SKM-1 (cell line): ENCODE measurements around the gene PODXL2.

Experiments used
- DNase-seq: peaks from one replicate; lab custom pipeline; 2025; ENCODE audit not compliant: unreplicated experiment; lab: John Stamatoyannopoulos, UW

The PODXL2 gene, protein sequence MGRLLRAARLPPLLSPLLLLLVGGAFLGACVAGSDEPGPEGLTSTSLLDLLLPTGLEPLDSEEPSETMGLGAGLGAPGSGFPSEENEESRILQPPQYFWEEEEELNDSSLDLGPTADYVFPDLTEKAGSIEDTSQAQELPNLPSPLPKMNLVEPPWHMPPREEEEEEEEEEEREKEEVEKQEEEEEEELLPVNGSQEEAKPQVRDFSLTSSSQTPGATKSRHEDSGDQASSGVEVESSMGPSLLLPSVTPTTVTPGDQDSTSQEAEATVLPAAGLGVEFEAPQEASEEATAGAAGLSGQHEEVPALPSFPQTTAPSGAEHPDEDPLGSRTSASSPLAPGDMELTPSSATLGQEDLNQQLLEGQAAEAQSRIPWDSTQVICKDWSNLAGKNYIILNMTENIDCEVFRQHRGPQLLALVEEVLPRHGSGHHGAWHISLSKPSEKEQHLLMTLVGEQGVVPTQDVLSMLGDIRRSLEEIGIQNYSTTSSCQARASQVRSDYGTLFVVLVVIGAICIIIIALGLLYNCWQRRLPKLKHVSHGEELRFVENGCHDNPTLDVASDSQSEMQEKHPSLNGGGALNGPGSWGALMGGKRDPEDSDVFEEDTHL

DNA sequence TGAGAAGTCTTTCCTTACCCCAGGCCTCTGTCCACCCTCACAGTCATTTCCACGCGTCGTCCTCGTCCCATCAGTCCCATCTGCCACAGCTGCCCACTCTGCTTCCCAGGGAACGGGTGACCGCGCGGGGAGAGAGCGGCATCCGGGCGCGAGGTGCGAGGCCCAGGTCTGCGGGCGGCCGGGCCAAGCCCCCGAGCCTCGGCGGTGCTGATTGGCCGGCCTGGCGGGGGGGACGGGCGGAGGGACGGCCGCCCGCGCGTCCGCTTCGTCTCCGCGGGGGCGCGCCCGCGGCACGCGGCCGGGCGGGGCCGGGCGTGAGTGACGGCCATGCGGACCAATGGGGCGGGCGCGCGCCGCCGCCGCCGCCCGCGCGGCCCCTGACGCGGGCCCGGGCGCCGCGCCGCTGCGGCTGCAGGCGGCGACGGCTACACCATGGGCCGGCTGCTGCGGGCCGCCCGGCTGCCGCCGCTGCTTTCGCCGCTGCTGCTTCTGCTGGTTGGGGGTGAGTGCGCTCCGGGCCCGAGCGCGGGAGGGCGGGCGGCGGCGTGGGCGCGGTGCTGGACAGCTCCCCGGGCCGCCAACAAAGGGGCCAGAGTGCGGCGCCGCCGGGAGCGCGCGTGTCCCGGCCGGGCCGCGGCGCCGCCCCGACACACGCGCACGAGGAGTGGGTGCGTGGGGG lies at the start of gene PODXL2:
TSS of gene PODXL2 (plus strand) at position 398 of the 679 bp plus-strand sequence. CDS start at position 433, 35 bp downstream.
- no peak for DNase-seq

DNA sequence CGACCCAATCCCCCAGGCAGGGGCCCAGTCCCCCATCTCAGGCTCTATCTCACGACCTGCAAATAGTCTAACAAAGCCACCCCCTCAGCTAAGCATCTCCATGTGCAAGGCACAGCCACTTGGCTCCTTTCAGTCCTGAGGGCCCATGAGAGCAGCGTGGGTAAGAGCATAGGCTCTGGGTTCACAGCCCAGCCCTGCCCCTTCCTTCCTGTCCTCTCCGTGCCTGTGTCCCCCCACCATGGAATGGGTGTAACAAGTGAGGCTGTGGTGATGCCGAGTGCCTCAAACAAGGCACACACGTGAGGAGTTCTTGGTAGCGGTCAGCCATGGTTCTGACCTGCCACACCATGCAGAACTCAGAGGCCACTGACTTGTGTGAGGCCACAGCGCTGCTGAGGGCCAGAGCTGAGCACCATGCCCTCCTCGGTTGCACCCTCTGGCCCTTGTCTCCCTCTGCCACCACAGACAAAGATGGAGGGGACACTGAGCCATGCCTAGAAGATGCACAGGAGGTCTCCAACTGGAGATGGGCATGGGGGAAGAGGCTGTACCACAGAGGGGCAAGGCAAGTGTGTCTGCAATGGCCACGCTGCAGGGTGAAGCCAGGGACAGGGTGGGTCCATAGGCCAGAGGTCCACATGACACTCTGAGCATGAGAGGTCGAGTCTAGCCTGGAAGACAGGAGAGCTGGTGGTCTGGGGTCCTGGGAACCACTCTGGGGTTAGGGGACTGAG lies 48.5 kb upstream of the PODXL2 start:
- DNase-seq, result no peak

DNA sequence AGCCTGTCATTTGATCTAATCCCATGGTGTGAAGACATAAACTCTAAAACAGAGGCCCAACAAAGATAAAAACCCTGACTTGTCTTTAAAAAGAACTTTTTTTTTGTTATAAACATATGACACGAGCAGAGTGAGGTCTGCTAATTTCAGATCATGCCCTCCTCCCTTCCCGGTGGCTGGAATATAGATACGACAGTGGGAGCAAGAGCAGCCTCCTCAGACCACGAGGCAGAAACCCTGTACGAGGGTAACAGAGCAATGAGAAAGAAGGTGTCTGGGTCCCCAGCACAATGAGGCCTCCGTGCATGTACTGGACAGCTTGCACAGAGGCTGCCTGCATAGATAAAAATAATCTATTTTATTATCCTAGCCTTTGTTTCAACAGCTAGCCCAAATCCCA lies 44.3 kb upstream of the PODXL2 start:
- DNase-seq, result no peak

DNA sequence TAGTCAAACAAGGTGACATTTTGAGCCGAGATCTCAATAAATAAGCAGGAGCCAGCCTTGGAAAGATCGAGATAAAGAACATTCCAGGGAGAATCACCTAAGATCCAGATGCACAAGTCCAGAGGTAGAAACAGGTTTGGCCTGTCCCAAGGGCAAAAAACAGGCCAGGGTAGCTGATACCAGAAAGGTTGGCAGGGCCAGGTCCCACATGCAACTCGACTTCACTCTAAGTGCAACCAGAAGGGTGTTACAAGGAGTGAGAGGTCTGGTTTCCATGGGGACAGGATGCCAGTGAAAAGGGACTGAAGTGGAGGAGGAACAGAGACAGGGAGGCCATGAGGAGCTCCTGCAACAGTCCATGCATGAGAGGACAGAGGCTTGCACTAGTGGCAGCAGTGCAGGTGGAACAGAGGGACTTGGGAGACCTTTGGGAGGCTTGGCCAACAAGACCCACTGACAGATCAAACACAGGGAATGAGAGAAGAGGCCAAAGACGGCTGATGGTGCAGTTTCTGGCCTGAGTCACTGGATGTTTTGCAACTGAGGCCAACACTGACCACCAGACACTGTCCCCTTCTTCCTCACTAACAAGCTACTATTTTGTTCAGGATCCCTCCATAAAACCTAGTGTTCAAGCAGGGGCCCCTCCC lies 43.7 kb upstream of the PODXL2 start:
- DNase-seq, result no peak

DNA sequence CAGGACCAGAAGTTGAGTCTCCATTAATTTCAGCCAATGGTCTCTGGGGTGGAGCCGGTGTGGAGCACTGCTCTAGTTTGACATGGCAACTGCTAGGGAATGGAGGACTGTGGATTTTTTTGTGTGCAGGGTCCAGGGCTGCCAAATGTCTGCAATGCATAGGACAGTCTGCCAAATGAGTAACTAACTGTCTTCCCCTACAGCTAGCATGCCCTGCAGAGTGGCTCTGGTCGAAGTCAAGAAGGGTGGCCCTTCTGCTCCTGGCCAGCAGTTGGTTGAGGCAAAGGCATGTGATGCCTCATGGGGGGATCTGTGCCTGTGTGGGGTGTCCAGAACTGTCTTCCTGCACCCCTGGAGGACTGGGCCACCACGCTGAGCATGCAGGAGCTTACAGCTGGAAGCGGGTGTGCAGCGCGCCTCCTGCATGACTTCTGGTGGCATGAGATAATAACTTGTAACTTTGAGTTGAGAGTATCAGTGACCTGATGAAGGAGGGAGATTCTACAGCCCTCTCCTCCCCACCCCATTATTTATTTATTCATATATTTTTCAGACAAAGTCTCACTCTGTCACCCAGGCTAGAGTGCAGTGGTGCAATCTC lies 43.1 kb upstream of the PODXL2 start:
- DNase-seq, result no peak

DNA sequence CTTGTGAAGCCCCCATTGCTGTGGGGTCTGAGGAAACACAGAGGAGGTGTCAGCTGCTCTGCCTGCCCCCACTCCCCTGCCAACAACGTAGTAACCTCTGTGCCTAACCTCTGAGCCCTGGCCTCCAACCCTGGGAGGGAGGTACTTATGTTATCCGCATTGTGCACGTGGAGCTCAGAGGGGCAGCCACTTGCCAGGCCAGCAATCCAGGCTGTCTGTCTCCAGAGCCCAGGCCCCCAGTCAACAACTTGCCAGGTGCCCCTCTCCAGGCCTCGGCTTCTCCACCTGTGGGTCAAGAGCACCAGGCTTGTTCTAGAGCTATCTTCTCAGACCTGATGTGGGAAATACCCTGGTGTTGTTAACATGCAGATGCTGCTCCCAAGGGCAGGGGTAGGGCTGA lies 41.1 kb upstream of the PODXL2 start:
- DNase-seq, result no peak

DNA sequence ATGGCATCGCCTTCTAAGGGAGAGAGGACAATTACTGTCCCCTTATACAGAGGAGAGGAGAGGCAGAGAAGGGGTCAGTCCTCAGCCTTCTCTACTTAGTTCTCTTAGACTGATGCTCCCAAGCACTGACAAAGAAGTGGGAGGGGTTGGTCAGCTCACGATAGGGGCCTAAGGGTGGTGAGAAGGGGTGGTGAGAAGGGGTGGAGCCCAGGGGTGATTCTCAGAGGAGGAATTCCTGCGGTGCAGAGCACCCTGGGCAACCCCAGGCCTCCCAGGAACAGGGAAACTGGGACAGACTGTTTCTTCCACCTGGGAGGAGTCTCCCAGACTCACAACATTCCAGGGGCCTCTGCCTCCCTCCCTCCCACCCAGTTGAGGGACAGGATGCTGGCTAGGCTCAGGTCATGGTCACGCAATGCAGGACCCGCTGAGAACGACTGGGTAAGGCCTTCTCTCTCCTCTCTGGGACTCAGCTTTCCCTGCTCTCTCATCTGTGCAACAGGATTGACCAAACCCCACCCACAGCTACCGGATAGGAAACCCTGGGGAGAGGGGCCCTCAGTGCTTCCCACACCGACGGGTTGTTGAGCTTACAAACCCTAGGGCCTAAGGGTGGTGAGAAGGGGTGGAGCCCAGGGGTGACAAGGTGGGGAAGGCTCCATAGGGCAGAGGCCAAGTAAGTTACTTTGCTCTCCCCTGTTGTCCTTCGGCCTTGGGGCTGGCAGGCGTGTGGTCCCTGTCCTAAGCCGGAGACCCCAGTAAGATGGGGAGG lies 40.0 kb upstream of the PODXL2 start:
- DNase-seq, result no peak

DNA sequence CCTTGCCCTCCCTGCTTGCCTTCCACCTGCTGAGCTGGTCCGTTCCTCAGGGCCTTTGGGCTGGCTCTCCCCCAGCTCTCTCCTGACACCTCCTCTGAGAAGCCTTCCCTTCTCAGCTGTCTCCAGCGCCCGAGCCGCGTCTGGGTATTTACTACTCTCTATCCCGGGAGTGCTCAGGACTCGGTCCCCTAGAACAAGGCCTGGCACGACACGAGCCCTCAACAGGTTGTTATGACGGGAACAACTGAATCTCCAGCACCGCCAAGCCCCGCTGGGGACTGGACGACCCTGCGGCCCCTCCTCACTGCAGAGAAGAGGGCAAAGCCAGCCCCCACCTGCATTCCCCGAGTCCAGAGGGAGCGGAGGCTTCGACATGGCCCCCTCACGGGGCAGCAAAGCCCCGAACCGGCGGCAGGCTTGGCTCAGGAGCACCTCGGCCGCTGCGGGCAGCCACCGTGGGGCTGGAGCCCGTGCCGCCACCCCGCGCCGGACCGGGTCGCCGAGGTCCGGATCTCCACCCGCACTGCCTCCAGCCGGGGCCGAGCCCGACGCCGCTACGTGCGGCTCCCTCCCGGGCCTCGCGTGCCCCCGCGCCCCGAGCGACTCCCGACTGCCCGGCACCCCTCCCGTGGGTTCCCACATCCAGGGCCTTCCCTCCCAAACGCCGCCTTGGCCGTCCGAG lies 39.2 kb upstream of the PODXL2 start:
- DNase-seq, result no peak

DNA sequence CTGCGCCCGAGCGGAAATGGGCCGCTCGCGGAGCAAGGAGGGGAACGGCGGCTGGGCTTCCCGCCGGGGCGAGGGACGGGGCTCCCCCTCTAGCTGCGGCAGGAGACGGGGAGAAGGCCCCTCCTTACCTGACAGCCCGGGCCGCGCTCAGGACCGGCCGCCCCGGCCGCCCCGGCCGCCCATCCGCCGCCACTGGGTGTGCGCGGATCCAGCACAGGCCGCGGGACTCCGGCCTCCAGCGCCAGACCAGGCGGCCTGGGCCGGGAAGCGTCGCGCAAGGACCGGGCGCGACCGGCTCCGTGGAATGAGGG lies 38.7 kb upstream of the PODXL2 start:
- no peak for DNase-seq

DNA sequence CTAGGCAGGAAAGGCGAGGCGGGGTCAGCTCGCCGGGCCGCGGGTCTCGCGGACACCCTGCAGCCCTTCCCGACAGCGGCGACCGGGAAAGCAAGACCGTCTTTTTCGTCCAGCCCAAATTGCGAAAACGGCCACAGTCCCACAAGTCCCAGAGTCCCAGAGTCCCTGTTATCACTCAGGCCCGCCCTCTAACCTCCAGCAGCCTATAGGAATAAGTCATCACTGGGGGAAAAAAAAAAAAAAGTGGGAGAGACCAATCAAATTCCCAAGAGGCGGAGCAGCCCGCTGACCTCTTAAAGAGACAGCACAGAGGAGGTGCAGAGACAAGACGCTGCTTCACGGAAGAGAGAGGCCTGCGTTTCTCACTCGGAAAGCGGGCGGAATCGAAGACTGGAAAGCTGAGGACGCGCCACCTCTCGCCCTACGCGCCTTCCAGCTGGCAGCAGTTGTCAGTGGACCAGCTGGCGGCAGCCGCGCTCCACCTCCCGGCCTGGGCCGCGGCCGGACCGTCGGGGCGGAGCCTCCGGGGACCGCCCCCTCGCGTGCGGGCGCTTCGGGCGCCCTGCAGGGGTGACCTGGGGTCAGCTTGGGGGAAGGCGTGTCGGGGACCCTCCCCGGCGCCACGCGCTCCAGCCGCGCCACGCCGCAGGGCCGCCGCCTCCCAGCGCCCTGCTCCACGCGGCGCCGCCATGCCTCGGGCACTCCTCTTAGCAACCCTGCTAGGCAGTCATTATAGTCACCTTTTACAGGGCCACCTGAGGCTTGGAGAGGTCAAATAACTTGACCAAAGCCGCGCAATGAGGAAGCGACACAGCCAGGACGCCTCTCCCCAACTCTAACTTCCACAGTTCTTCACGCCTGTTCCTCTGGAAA lies 38.2 kb upstream of the PODXL2 start, which contains the start of gene TPRA1:
TSS of gene TPRA1 (minus strand) at position 141 of the 873 bp plus-strand sequence. CDS start 10,587 bp downstream, outside the sequence.
- DNase-seq, result peak; percentile 97

DNA sequence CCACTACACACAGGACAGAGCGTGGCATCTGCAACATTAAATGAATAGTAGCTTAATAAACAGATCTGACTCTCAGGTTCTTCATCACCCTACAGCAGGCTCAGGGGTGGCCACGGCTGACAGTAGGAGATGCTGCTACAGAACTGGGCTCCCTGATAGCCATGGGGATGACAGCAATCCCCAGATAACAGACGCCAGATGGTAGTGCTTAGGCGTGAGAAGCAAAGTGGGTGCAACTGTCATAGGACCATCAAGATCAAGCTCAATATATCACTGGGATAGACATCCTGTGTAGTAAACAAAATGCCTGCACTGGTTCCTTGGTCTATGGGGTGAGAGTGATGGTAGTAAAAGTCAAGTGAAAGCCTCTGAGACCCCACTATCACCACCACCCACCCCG lies 35.8 kb upstream of the PODXL2 start:
- DNase-seq, result no peak

DNA sequence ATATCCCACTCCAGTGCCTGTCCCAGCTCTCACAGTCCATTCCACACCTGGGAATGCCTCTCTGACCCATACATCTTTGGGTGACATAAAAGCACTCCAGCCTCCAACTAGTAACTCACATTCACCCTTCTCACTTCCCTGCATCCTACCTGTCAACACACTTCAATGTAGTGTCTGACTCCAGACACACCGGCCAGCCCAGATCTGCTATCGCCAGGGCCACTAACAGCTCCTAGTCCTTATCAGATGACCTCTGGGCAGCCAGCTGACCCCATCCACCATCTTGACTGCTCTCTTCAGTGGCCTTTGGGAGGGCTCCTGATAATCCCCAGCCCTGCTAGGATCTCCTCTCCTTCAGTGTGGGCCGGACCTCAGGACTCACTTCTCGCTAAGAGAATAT lies 33.7 kb upstream of the PODXL2 start:
- DNase-seq, result no peak

DNA sequence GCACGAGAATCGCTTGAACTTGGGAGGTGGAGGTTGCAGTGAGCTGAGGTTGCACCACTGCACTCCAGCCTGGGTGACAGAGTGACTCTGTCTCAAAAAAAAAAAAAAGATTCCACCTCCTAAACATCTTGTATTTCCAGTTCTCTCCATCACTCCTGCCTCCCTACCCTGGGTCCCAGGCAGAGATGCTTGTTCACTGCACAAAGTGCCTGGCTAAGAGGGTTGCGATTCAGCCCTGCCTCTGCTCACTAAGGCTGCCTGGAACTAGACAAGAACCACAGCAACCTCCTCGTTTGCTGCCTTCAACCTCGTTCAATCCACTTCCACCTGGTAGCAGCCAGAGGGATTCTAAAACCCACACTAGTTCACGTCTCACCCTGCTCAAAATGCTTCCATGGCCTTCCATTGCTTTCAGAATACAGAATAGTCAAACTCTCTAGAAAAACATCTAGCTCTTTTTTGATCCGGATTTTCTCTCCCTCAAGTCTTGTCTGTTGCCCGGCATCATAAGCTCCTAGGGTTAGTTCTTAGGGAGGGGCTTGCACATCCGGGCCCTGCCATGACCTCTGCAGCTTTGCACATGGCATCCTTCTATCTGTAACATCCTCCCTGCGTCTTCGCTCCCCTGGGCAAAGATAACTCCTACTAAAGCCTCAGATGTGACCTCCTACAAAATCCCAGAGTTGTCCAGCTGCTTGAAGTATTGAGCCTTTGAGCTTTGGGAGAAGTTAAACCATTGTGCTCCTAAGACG lies 31.8 kb upstream of the PODXL2 start:
- no peak for DNase-seq

DNA sequence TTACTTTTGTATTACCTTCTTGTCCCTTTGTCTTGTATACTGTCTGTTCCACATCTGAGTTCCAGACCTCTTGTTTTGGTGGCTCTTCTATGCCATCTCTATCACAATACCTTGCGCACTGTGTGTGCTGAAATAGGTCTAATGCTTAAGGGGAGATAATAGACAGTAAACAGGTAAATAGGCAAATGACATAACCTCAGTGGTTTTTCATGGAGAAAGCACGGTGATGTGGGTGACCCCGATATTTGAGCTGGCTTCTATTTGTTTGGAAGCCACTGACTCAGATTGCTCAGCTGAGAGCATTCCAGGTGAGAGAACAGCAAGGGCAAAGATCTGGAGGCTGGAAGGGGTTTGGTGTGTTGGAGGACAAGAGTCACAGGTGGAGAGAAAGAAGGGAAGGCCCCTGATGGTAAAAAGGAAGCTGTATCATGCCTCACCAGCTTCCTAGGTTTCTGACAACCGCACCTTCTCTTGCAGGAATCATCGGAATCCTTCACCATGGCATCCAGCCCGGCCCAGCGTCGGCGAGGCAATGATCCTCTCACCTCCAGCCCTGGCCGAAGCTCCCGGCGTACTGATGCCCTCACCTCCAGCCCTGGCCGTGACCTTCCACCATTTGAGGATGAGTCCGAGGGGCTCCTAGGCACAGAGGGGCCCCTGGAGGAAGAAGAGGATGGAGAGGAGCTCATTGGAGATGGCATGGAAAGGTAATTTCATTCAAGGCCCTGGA lies 30.0 kb upstream of the PODXL2 start:
- DNase-seq, result no peak

DNA sequence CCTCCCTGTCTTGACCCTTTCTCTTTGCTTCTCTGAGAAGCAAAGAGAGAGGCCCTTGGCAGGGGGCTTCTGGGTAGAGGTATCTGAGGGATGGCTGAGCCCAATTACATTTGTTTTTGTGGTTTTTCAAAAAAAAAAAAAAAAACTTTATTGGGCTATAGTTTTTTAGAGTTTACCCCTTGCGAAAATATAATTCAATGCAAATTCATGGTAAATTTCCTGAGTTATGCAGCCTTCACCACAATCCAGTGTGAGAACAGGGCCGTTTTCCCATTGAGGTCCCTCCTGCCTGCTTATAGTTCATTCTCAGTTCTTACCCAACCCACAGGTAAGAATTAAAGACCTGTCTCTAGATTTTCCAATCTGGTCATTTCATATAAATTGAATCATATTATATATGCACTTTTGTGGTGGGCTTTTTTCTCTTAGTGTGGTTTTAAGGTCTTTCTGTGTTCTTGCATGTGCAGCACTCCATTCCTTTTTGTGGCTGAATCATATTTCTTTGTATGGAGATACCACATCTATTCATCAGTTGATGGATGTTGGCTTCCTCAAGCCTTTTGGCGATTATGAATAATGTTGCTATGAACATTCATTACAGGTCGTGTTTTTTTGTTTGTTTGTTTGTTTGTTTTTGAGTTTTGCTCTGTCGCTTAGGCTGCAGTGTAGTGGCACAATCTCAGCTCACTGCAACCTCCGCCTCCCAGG lies 28.1 kb upstream of the PODXL2 start:
- DNase-seq, result no peak

DNA sequence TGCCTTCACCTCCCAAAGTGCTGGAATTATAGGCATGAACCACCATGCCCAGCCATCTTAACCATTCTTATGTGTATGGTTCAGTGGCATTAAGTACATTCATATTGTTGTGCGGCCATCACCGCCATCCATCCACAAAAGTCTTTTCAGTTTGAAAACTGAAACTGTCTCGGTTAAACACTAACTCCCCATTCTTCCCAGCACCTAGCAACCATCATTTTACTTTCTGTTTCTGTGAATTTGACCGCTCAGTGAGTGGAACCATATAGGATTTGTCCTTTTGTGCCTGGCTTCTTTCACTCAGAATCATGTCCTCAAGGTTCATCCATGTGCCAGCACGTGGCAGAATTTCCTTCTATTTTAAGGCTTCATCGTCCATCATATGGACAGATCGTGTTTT lies 24.9 kb upstream of the PODXL2 start:
- no peak for DNase-seq
